Tibial nerve (tissue), 4 donors: Measurements from ENCODE around the gene NBEA. TPM values are rescaled to one million over a fixed set of nuclear protein-coding genes. Genes with fewer than 3 reads are reported as not detected.

Experiments
- DNase-seq, 2 donors: peaks; one replicate each; pipeline ENCODE4 v3.0.0-alpha.2; 2019; ENCODE audit warnings: low spot score in 2 of 2
- H3K27ac ChIP-seq, 4 donors: fragments of 200-600 bp; sonication (generic) in 3 of 4; one replicate each; pipeline ENCODE4 v1.5.1; 2017 to 2019; ENCODE audit warnings: mild to moderate bottlenecking in 1 of 4
- H3K27me3 ChIP-seq, 2 donors: fragments of 200-600 bp; sonication (generic) in 1 of 2; one replicate each; pipeline versions ENCODE4 v1.5.1 to v1.6.0; 2017 to 2019
- H3K36me3 ChIP-seq, 3 donors: fragments of 200-600 bp; sonication (generic); one replicate each; pipeline ENCODE4 v1.5.1; 2018 to 2019
- H3K4me1 ChIP-seq, 4 donors: fragments of 200-600 bp; sonication (generic) in 3 of 4; one replicate each; pipeline ENCODE4 v1.5.1; 2017 to 2019
- H3K4me3 ChIP-seq, 4 donors: fragments of 200-600 bp; sonication (generic) in 3 of 4; one replicate each; pipeline ENCODE4 v1.5.1; 2017 to 2019; ENCODE audit warnings: mild to moderate bottlenecking in 1 of 4, moderate library complexity in 1 of 4
- H3K9me3 ChIP-seq, 4 donors: fragments of 200-600 bp; sonication (generic) in 3 of 4; one replicate each; pipeline ENCODE4 v1.5.1; 2017 to 2019
- CTCF ChIP-seq, 5 experiments: fragments of 200-600 bp in 3 of 5; fragments of 450-650 bp in 2 of 5; sonication (generic) in 3 of 5; IDR thresholded peaks; one replicate each; pipeline ENCODE4 v1.5.1; 2016 to 2019; ENCODE audit warnings: antibody characterized with exemption in 5 of 5, mild to moderate bottlenecking in 3 of 5, moderate library complexity in 2 of 5
- EP300 ChIP-seq, 2 donors: sonication (generic); formaldehyde crosslinking; IDR thresholded peaks; one replicate each; pipeline ENCODE4 v1.6.1; 2017; ENCODE audit warnings: antibody characterized with exemption in 2 of 2, mild to moderate bottlenecking in 1 of 2
- POLR2A ChIP-seq, 2 donors: fragments of 450-650 bp; IDR thresholded peaks; one replicate each; pipeline ENCODE4 v1.6.1; 2017; ENCODE audit warnings: antibody characterized with exemption in 2 of 2, mild to moderate bottlenecking in 2 of 2, moderate library complexity in 2 of 2
- WGBS, 2 donors: methylation state at CpG; one replicate each; pipeline ENCODE4 v1.1.5; 2018; 5-methylcytosine and 5-hydroxymethylcytosine counted together
- total RNA-seq, 4 donors: library from RNA; depleted of rRNA; stranded (reverse); fragments of >200 nt; gene quantifications; one replicate each; pipeline ENCODE4 v1.1.0, GENCODE V29; 2016

The NBEA gene
- total RNA-seq, 4 donors from 2014 or later: 9.0 to 11.9 (median 10.5) TPM

GRCh38 chr13:35614666-35615065 lies 672.6 kb downstream of the NBEA start:
- H3K4me3 ChIP-seq: no peak overlapping the region
- 98 to 100% methylated on average over 2 of the region's 2 CpGs for WGBS, 2 donors
- no peak for DNase-seq

GRCh38 chr13:35617420-35617819 lies 675.4 kb downstream of the NBEA start:
- WGBS, 2 donors: 79 to 88% methylated on average over 6 of the region's 6 CpGs
- no peaks in the 10 kb centered on the region for H3K9me3 ChIP-seq
- H3K4me1 ChIP-seq: no peaks in the 10 kb centered on the region
- TF ChIP-seq EP300 (IDR thresholded peaks at IDR 0.05) (no peak), CTCF (IDR thresholded peaks at IDR 0.05) (no peak), POLR2A (IDR thresholded peaks at IDR 0.05) (no peak)
- no peaks in the 10 kb centered on the region for H3K27me3 ChIP-seq
- no peak overlapping the region for H3K4me3 ChIP-seq
- H3K27ac ChIP-seq: no peak overlapping the region
- no peak for DNase-seq
- no peaks in the 10 kb centered on the region for H3K36me3 ChIP-seq

More at GRCh38 chr13:35614666-35615065, 672.6 kb downstream of the NBEA start:
- no peaks in the 10 kb centered on the region for H3K36me3 ChIP-seq
- no peaks in the 10 kb centered on the region for H3K9me3 ChIP-seq
- no peak overlapping the region for H3K27ac ChIP-seq
- TF ChIP-seq POLR2A (IDR thresholded peaks at IDR 0.05) (no peak), EP300 (IDR thresholded peaks at IDR 0.05) (no peak), CTCF (IDR thresholded peaks at IDR 0.05) (no peak)
- H3K4me1 ChIP-seq: no peaks in the 10 kb centered on the region
- no peaks in the 10 kb centered on the region for H3K27me3 ChIP-seq

- Histone ChIP-seq H3K27ac (no peak overlapping the region), H3K36me3 (no peaks in the 10 kb centered on the region), H3K4me1 (no peaks in the 10 kb centered on the region), H3K9me3 (no peaks in the 10 kb centered on the region), H3K27me3 (no peaks in the 10 kb centered on the region), H3K4me3 (no peak overlapping the region)
- no peak for DNase-seq
- 84 to 85% methylated on average over 5 of the region's 5 CpGs for WGBS, 2 donors
- no peak for TF ChIP-seq EP300 (IDR thresholded peaks at IDR 0.05)
- no peak for TF ChIP-seq POLR2A (IDR thresholded peaks at IDR 0.05)
- TF ChIP-seq CTCF (IDR thresholded peaks at IDR 0.05): no peak
Measured at GRCh38 chr13:35618565-35619083, 676.6 kb downstream of the NBEA start.

- DNase-seq: no peak
- TF ChIP-seq EP300 (IDR thresholded peaks at IDR 0.05) (no peak), CTCF (IDR thresholded peaks at IDR 0.05) (no peak), POLR2A (IDR thresholded peaks at IDR 0.05) (no peak)
- Histone ChIP-seq H3K9me3 (no peaks in the 10 kb centered on the region), H3K4me3 (no peak overlapping the region), H3K36me3 (no peaks in the 10 kb centered on the region), H3K4me1 (no peaks in the 10 kb centered on the region), H3K27me3 (no peaks in the 10 kb centered on the region), H3K27ac (no peak overlapping the region)
Measured at GRCh38 chr13:35621989-35622388, 679.9 kb downstream of the NBEA start.

GRCh38 chr13:35629026-35629425 lies 687.0 kb downstream of the NBEA start:
- H3K27me3 ChIP-seq: no peaks in the 10 kb centered on the region
- no peak for TF ChIP-seq POLR2A (IDR thresholded peaks at IDR 0.05)
- TF ChIP-seq EP300 (IDR thresholded peaks at IDR 0.05): no peak
- TF ChIP-seq CTCF (IDR thresholded peaks at IDR 0.05): no peak
- H3K27ac ChIP-seq: no peak overlapping the region
- DNase-seq: no peak
- H3K4me3 ChIP-seq: no peak overlapping the region
- H3K9me3 ChIP-seq: no peaks in the 10 kb centered on the region
- WGBS, 2 donors: 94 to 96% methylated on average over 2 of the region's 2 CpGs
- no peaks in the 10 kb centered on the region for H3K4me1 ChIP-seq
- peaks cover 0 to 10% (median 0%) of the 10 kb centered on the region in 3 donors for H3K36me3 ChIP-seq
